Measurements from ENCODE around the gene ADAMTS19. TPM values are rescaled to one million over a fixed set of nuclear protein-coding genes. Genes with fewer than 3 reads are reported as not detected.

The ADAMTS19 gene
- total RNA-seq, 2 donors from 2014 or later: 26.2 to 34.6 TPM

DNA sequence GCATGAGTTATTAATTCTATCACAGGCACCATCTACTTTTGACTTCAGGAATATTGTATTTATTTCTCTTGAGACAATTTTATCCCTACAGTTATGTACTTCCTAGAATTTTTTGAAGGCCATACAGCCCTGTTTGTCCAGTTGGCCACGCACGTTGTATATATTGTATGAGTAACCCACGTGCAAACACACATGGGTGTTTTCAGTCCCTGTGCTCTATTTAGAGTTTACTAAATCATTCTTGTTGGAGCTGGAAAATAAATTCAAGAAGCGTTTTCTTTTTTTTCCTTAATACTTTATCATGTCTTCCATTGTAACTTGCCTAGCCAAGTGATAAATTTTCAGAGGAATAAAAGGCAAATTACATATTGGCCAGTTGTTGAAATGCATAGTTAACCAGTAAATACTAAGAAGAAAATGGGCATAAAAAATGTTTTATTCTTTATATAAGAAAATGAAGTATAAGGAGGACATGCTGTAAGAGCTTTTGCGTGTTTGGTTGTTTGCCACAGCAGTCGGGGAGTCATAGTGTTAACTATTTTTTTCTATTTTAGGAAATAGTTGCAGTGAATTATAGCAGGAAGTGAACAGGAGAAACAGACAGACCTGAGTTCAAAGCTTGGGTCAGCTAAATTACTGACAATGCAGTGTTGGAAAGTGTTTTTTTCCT lies 201.4 kb downstream of the ADAMTS19 start:
- Histone ChIP-seq H3K27me3 (ENCODE audit: control insufficient read depth, insufficient read depth, low read length, poor library complexity, severe bottlenecking) (no peaks in the 10 kb centered on the region), H3K4me1 (ENCODE audit: control insufficient read depth, insufficient read depth, low read length) (no peaks in the 10 kb centered on the region), H3K9ac (ENCODE audit: extremely low read depth, low read length, poor library complexity, severe bottlenecking) (no peak overlapping the region), H3K9me3 (ENCODE audit: control insufficient read depth, low read length) (peaks cover 4% of the 10 kb centered on the region), H3K27ac (ENCODE audit: low read depth, low read length) (no peak overlapping the region), H3K36me3 (ENCODE audit: control insufficient read depth, insufficient read depth, low read length) (peaks cover 8% of the 10 kb centered on the region), H3K4me3 (ENCODE audit: low read length) (no peak overlapping the region)
- no peaks in the 10 kb centered on the region for H3K9me3 Mint-ChIP-seq
- no peaks in the 10 kb centered on the region for H3K27me3 Mint-ChIP-seq (ENCODE audit: insufficient read depth)
- WGBS, 2 experiments (ENCODE audit: insufficient coverage in 1 of 2, insufficient read length in 1 of 2): 95 to 100% methylated on average over 5 to 6 of the region's 6 CpGs
- peaks cover 13% of the 10 kb centered on the region for H3K36me3 Mint-ChIP-seq (ENCODE audit: low read depth)
- H3K4me1 Mint-ChIP-seq: no peaks in the 10 kb centered on the region
- no peak overlapping the region for H3K27ac Mint-ChIP-seq
- TF ChIP-seq, protein P1, sequence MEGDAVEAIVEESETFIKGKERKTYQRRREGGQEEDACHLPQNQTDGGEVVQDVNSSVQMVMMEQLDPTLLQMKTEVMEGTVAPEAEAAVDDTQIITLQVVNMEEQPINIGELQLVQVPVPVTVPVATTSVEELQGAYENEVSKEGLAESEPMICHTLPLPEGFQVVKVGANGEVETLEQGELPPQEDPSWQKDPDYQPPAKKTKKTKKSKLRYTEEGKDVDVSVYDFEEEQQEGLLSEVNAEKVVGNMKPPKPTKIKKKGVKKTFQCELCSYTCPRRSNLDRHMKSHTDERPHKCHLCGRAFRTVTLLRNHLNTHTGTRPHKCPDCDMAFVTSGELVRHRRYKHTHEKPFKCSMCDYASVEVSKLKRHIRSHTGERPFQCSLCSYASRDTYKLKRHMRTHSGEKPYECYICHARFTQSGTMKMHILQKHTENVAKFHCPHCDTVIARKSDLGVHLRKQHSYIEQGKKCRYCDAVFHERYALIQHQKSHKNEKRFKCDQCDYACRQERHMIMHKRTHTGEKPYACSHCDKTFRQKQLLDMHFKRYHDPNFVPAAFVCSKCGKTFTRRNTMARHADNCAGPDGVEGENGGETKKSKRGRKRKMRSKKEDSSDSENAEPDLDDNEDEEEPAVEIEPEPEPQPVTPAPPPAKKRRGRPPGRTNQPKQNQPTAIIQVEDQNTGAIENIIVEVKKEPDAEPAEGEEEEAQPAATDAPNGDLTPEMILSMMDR (conservative IDR thresholded peaks at IDR 0.05): no peak
- no peak overlapping the region for H3K4me3 Mint-ChIP-seq
- DNase-seq: no peak

DNA sequence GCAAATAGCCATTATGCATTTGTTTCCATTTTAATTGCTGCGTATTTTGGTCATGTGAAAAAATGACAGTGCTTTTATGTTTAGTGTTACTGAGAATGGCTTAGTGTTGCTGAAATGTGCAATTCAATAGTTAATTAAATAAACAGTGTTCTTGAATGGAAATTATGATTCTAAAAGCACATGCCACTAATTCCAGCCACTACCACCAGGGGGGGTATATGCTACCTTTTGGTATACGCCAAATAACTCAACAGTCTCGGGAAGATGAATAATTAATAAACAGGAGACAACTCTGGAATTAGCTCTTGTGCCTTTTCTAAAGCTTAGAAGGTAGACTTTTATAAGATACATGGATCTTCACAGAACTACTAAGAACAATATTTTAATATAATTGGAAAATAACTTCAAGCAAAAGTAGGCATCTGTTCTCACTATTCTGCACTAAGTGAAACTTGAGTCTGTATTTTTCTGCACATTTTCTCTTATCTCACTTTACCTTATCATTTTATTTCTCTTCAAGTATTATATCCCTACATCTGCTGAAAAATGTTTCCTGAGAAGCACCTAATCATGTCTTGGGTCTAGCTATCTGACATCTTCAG lies 204.3 kb downstream of the ADAMTS19 start:
- Mint-ChIP-seq H3K4me1 (peaks cover 3% of the 10 kb centered on the region), H3K27ac (no peak overlapping the region), H3K27me3 (ENCODE audit: insufficient read depth) (no peaks in the 10 kb centered on the region), H3K9me3 (peaks cover 20% of the 10 kb centered on the region), H3K36me3 (ENCODE audit: low read depth) (peaks cover 37% of the 10 kb centered on the region), H3K4me3 (no peak overlapping the region)
- Histone ChIP-seq H3K27me3 (ENCODE audit: control insufficient read depth, insufficient read depth, low read length, poor library complexity, severe bottlenecking) (no peaks in the 10 kb centered on the region), H3K27ac (ENCODE audit: low read depth, low read length) (no peak overlapping the region), H3K9ac (ENCODE audit: extremely low read depth, low read length, poor library complexity, severe bottlenecking) (no peak overlapping the region), H3K9me3 (ENCODE audit: control insufficient read depth, low read length) (peaks cover 26% of the 10 kb centered on the region), H3K4me3 (ENCODE audit: low read length) (no peak overlapping the region), H3K36me3 (ENCODE audit: control insufficient read depth, insufficient read depth, low read length) (peaks cover 21% of the 10 kb centered on the region), H3K4me1 (ENCODE audit: control insufficient read depth, insufficient read depth, low read length) (no peaks in the 10 kb centered on the region)
- TF ChIP-seq, protein P1 (conservative IDR thresholded peaks at IDR 0.05): peak; percentile 93
- DNase-seq: peak; percentile 77
- whole genome bisulfite sequencing, 2 experiments (ENCODE audit: insufficient coverage in 1 of 2, insufficient read length in 1 of 2): 71 to 81% methylated on average over 1 to 3 of the region's 3 CpGs

DNA sequence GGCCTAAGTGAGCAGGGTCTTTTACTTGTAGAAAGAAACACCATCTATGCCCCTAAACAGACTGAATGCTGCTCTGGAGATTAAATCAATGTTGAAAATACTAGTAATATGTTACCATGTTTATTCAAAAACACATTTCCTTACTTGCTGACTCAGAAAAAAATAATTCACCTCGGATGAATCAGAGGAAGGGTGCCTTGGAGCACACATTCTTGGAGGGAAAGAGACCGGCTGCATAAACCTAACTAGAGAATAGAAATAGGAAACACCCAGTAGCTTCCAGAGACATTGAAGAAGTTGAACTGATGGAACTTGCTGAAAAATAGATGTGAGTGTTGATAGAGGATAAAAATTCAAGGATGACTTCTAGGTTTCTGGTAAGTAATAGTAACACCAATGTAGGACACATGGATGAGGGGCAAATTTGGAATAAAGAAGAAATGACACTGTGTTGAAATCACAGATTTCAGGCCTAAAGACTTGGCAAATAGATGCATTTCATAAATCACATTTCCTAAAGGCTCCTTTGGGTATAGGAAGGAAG lies 210.9 kb downstream of the ADAMTS19 start:
- H3K4me3 Mint-ChIP-seq: no peak overlapping the region
- WGBS, 2 experiments (ENCODE audit: insufficient coverage in 1 of 2, insufficient read length in 1 of 2): 88 to 100% methylated on average over 2 of the region's 2 CpGs
- DNase-seq: no peak
- peaks cover 8% of the 10 kb centered on the region for H3K4me1 ChIP-seq (ENCODE audit: control insufficient read depth, insufficient read depth, low read length)
- peaks cover 30% of the 10 kb centered on the region for H3K4me1 Mint-ChIP-seq
- H3K4me3 ChIP-seq (ENCODE audit: low read length): no peak overlapping the region
- TF ChIP-seq, protein P1 (conservative IDR thresholded peaks at IDR 0.05): no peak
- H3K36me3 Mint-ChIP-seq (ENCODE audit: low read depth): peaks cover 42% of the 10 kb centered on the region
- peaks cover 26% of the 10 kb centered on the region for H3K9me3 ChIP-seq (ENCODE audit: control insufficient read depth, low read length)
- peaks cover 25% of the 10 kb centered on the region for H3K9me3 Mint-ChIP-seq
- H3K9ac ChIP-seq (ENCODE audit: extremely low read depth, low read length, poor library complexity, severe bottlenecking): no peak overlapping the region
- no peaks in the 10 kb centered on the region for H3K27me3 ChIP-seq (ENCODE audit: control insufficient read depth, insufficient read depth, low read length, poor library complexity, severe bottlenecking)
- H3K27ac ChIP-seq (ENCODE audit: low read depth, low read length): no peak overlapping the region
- no peak overlapping the region for H3K27ac Mint-ChIP-seq
- no peaks in the 10 kb centered on the region for H3K27me3 Mint-ChIP-seq (ENCODE audit: insufficient read depth)
- peaks cover 17% of the 10 kb centered on the region for H3K36me3 ChIP-seq (ENCODE audit: control insufficient read depth, insufficient read depth, low read length)

All from endodermal cell (in vitro differentiated cells).